DND-41 (cell line): Measurements from ENCODE around the gene VDAC2.

Experiments
- EZH2 ChIP-seq: IDR thresholded peaks from 3 replicates; pipeline ENCODE4 v1.6.1; 2012; ENCODE audit warnings: borderline replicate concordance, low read depth, mild to moderate bottlenecking, moderate library complexity, low read length, inconsistent platforms; ENCODE audit not compliant: severe bottlenecking
- TF ChIP-seq, protein P1 (sequence below): IDR thresholded peaks from 2 replicates; pipeline ENCODE4 v1.5.1; 2012; ENCODE audit warnings: borderline replicate concordance, low read length, moderate library complexity, mild to moderate bottlenecking; ENCODE audit not compliant: poor library complexity, severe bottlenecking; ENCODE audit errors: extremely low read depth

DNA sequence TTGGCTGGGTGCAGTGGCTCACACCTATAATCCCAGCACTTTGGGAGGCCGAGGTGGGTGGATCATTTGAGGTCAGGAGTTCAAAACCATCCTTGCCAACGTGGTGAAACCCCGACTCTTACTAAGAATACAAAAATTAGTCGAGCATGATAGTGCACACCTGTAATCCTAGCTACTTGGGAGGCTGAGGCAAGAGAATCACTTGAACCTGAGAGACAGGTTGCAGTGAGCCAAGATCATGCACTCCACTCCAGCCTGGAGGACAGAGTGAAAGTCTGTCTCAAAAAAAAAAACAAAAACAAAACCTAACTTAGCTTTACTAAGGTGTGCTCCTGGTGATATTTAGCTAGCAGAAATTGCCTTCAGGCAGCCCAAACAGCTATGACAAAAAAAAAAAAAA is 24.3 kb upstream of the VDAC2 start:
- TF ChIP-seq, protein P1, sequence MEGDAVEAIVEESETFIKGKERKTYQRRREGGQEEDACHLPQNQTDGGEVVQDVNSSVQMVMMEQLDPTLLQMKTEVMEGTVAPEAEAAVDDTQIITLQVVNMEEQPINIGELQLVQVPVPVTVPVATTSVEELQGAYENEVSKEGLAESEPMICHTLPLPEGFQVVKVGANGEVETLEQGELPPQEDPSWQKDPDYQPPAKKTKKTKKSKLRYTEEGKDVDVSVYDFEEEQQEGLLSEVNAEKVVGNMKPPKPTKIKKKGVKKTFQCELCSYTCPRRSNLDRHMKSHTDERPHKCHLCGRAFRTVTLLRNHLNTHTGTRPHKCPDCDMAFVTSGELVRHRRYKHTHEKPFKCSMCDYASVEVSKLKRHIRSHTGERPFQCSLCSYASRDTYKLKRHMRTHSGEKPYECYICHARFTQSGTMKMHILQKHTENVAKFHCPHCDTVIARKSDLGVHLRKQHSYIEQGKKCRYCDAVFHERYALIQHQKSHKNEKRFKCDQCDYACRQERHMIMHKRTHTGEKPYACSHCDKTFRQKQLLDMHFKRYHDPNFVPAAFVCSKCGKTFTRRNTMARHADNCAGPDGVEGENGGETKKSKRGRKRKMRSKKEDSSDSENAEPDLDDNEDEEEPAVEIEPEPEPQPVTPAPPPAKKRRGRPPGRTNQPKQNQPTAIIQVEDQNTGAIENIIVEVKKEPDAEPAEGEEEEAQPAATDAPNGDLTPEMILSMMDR = no peak
- no peak for TF ChIP-seq EZH2
